Erythroblast (primary cell): ENCODE data around the gene ELF1.

Source experiments
- GATA1 ChIP-seq: IDR thresholded peaks from 2 replicates; pipeline ENCODE4 v1.6.1; 2011; ENCODE audit warnings: low read depth, mild to moderate bottlenecking, control low read depth, low read length, moderate library complexity
- POLR2A ChIP-seq: IDR thresholded peaks from 2 replicates; pipeline ENCODE4 v1.6.1; 2011; ENCODE audit warnings: mild to moderate bottlenecking, low read length

- no peak for TF ChIP-seq POLR2A
- TF ChIP-seq GATA1, result no peak
These were observed 122.1 kb downstream of the ELF1 start for GRCh38 chr13:40897053-40897452.
